ENCODE data around the gene ACOT12.

- TF ChIP-seq CTCF (IDR thresholded peaks at IDR 0.05) (no peak), POLR2A (IDR thresholded peaks at IDR 0.05) (no peak)
Observed at GRCh38 chr5:81426359-81427030, 32.6 kb upstream of the ACOT12 start.

All from uterus (tissue), 2 donors.